Activated effector memory CD4-positive, alpha-beta T cell treated with Interleukin-2 at 50 U/mL for 16 hours (primary cell): Measurements from ENCODE around the gene SYNPO.

Experiments used
- DNase-seq: peaks from one replicate; pipeline ENCODE4 v3.0.0-alpha.2; 2020

The SYNPO gene, protein sequence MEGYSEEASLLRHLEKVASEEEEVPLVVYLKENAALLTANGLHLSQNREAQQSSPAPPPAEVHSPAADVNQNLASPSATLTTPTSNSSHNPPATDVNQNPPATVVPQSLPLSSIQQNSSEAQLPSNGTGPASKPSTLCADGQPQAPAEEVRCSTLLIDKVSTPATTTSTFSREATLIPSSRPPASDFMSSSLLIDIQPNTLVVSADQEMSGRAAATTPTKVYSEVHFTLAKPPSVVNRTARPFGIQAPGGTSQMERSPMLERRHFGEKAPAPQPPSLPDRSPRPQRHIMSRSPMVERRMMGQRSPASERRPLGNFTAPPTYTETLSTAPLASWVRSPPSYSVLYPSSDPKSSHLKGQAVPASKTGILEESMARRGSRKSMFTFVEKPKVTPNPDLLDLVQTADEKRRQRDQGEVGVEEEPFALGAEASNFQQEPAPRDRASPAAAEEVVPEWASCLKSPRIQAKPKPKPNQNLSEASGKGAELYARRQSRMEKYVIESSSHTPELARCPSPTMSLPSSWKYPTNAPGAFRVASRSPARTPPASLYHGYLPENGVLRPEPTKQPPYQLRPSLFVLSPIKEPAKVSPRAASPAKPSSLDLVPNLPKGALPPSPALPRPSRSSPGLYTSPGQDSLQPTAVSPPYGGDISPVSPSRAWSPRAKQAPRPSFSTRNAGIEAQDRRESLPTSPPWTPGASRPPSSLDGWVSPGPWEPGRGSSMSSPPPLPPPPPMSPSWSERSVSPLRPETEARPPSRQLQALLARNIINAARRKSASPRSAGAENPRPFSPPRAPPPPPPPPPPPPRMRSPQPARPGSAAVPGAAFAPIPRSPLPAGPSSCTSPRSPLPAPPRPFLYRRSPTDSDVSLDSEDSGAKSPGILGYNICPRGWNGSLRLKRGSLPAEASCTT

DNA sequence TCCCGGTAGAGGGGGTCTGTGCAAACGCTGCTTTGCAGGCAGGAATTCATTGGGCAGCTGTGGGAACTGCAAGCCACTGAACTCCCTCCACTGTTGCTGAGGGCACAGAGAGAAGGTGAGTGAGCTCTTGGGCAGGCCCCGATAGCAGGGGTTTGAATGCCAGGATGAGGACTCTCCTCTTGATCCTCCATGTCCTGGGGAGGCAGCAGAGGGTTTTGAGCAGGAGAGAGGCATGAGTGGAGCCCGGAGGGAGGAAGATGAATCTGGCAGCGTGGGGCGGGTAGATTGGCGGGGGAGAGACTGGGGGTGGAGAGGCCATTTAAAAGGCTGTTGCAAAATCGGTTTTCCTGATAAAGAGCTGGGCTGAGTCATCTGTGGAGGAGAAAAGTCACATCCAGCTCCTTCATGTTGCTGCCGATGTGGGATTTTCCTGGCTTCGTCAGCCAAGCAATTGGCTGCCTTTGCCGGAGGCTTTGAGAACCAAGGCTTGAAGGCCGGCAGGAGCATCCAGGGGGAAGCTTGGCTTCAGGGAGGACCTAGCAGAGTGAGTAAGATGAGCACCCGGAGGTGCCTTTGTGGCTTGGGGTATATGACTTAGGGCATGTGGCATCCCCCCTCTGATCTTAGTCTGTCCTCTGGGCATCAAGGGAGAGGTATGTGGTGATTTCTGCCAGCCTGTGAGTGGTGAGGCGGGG is at the start of gene SYNPO:
Gene SYNPO, plus strand, starts transcription at position 350 of the 695 bp plus-strand sequence. CDS start 7,616 bp downstream, outside the sequence.
- no peak for DNase-seq

DNA sequence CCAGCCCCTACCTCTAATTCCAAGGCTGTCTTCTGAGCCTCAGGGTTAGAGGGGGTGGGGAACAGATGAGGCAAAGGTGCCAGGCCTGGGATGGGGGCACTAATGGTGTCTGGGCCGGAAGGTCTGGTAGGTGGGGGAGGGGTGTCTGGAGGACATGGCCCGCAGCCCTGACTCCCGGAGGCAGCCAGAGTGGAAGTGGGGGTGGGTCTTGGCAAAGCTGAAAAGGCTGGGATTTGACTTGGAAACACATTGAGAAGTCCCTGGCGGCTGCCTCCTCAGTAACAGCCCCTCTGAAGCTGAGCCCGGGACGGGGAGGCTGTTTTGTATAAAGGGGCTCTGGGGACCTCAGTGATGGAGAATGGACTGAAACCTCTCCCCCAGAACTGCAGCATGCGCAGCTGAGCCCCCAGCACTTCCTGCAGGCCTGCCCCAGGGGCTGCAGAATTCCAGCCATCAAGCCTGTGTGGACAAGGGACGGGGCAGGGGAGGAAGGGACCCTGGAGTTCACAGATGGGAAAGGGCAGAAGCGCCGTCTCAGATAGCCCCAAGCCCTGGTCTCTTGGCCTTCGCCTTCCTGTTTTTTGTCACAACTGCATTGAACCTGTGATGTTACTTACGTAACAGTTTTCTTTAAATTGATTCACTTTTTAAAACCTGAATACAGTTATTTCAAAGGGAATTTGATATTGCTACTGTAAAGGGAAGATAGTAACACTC is 49.3 kb upstream of the SYNPO start:
- no peak for DNase-seq

DNA sequence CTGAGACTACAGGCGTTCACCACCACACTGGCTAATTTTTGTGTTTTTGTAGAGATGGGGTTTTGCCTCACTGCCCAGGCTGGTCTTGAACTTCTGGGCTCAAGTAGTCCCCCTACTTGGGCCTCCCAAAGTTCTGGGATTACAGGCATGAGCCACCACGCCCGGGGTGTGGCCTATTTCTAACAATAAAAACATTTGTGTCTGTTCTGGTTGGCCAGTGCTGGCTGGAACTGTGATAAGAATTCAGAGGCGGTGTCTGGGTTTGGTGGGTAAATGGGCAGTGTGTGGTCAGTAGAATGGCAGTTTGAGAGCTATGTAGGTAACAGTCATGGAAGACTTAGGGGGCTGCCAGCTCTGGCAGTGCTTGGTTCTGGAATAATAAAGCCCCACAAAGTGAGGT is 46.9 kb upstream of the SYNPO start:
- no peak for DNase-seq

DNA sequence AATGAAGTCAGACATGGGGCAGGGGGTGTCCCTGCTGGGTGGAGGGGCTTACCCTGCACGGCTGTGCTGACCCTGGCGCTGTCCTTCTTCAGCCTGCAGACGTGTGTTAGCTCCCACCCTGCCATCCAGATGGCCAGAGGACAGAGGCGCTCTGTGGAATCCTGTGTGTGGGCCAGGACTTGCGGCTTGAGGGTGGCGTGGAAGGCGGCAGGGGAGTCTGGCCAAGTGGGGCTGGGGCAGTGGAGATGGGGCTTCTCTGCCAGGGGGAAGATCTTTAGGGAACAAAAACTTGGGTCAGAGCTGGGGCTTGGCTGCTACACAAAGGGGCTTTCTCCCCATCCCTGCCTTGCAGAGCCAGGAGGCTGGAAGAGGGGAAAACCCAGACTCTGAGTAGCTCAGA is 46.5 kb upstream of the SYNPO start:
- no peak for DNase-seq

DNA sequence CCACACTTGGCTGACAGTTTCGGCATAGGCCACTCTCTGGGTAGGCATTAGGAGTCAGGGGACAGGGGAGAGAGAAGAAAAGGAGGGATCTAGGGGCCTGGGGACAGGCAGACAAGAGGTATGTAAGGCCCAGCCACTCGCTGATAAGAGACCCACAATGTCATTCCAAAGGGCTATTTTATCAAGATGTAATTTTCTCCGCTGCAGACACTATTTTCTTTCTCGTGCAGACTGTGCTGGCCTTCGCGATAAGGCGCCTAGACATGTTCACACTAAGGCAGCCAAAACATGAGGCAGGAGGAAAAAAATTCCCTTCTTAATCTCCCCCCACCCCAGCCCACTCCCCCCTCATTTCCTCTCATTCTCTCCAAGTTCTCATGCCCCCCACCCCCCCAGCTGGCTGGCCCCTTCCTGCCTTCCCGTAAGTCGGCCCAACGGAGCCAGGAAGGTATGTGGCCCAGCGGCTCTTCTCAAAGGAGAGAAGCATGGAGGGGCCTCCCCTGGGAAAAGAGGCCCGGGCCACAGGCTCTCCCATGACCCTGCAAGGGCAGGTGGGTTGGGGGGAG is 44.9 kb upstream of the SYNPO start:
- no peak for DNase-seq

DNA sequence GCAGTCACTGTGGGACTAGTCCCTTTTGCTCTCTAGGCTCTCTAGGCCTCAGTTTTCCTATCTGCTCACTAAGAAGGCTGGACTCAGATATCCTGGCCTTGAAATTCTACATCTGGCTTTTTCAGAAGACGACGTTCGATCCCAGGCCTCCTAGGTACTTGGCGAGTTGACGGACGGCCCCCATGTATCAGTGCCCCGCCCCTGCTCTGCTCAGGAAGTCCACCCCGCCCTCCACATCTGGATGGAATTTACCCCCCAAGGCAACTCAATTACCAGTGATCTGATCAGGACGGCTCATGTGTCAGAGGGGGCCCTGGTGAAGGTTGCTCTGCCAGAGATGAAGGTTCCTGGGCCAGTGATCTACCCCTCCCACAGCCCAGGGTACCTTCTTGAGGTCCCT is 44.1 kb upstream of the SYNPO start:
- no peak for DNase-seq

DNA sequence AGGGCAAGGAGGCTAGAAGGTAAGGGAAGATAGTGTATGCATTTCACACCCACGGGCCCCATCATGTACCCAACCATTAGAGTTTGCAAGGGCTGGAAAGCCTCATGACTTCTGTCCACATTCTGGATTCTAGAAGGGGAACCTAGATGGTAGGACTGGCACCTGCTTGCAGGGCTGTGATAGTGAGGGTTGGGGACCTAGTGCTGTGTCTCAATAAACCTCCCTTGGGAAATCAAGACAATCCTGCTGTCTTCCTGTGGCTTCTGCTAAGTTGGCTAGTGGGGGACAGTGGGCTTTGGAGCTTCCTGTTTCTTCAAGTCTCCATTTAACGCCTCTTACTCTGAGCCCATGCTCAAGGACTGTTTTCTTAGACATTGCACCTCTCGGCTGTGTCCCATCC is 43.6 kb upstream of the SYNPO start:
- DNase-seq = no peak

DNA sequence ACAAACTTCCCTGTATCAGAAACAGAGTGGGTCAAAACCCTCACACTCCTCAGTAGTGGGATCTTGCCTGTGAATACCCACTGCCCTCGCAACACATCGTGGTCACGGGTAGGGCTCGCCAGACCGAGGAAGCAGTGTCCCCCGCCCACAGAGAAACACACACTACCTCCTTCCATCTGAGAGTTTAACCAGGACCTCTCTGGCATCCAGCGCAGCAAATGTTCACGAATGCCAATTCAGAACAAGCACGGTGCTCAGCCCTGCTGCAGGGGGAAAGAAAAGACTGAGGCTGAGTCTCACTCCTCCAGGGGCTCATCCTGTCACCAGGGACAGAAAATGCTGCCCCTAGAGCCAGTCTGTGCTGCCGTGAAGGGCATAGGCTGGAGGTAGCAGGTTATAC is 42.5 kb upstream of the SYNPO start:
- DNase-seq = no peak

DNA sequence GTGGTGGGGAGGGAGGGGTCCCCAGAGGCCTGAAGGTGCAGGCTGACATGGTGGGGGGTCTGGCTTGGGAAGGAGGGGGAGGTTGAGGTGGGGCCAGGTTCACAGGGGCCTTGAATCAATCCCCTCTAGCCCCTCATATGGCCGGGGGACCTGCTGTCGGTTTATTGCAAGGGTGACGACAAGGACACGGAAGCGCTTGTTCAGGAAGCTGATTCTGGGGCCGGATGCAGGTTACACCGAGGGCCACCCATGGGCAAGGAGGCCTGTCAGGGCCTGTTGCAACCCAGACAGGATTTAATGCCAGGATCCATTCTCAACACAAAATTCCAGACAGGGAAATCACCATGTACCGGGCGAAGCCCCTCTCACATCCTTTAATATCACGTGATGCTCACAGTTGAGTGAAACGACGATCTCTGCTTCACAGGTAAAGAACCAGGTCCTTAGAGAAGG is 41.6 kb upstream of the SYNPO start:
- no peak for DNase-seq

DNA sequence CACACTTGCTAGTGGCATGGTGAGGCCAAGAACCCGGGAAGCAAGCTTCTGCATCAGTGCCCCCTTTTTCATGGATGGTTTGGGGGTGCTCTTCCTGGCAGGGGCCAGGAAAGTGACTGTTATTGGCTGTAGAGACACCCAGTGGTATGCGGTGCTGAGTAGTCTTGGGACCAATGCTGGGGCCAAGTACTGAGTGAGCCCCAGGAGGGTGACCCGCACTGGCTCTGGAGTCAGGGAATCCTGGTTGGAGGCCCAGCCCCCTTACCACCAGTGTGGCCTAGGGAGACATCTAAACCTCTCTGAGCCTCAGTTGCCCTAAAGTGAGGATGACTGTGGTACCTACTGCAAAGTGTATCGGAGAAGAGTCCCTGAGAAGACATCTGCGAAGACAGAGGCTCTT is 41.2 kb upstream of the SYNPO start:
- no peak for DNase-seq

DNA sequence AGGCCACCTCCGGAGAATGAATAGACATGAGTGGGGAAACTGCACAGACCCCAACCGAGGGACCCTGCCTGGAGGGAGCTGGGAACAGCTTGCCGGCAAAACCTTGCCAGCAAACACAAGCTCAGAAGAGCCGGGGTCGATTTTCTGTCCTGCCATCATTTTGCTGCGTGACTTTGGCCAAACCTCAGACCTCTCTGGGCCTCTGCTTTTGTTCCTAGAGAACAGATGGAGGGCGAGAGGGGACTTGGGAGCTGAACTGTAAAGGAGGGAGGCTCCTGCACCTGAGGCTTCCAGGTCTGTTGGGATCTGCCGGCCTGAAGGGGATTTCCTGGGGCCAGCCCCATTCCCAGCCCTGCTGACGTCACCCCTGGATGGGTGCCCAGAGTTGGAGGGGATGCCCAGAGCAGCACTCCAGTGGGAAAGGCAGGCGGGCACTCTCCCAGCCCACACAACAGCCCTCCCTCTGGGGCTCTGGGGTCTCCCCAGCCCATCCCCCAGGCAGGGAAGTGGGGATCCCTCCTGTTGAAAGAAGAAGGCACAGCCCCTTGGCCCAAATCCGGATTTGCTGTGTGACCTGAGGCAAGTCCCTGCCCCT is 40.4 kb upstream of the SYNPO start:
- no peak for DNase-seq

DNA sequence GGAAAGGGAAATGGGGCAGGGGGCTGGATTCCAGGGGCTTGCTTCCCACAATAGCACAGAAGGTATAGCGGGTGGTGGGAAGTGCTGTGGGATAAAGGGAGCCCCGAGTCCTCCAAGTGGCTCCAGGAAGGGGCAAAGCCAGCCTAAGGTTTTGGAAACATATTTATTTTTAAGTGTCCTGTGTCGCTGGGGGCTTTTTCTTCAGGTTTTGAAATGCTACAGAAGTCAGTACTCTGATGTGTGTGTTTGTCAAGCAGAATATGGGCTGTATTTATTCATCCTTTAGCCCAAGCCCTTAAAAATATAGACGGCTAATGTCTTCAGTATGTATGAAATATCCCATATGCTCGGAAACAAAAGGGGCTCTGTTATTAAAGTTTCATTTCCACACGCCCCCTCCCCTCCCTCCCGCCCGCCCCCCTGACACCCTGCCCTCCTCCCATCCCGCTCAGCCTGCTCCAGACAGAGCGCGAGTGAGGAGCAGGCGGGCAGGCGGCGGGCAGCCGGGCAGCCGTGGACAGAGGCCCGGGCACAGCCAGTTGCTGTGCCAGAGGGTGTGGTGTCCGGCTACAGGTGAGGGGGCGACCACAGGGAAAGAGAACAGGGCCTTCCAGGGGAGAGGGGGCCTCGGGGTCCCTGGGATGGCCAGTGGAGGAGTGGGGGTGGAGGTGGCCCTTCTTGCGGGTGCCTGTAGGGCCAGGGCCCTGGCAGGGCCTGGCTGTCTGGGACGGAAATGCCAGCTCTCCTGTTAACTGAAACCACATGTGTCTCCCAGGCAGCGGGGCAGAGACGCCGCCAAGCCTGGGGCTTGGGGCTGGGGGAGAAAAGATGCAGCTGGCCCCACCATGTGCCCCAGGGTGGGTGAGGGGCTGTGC is 39.6 kb upstream of the SYNPO start:
- no peak for DNase-seq

DNA sequence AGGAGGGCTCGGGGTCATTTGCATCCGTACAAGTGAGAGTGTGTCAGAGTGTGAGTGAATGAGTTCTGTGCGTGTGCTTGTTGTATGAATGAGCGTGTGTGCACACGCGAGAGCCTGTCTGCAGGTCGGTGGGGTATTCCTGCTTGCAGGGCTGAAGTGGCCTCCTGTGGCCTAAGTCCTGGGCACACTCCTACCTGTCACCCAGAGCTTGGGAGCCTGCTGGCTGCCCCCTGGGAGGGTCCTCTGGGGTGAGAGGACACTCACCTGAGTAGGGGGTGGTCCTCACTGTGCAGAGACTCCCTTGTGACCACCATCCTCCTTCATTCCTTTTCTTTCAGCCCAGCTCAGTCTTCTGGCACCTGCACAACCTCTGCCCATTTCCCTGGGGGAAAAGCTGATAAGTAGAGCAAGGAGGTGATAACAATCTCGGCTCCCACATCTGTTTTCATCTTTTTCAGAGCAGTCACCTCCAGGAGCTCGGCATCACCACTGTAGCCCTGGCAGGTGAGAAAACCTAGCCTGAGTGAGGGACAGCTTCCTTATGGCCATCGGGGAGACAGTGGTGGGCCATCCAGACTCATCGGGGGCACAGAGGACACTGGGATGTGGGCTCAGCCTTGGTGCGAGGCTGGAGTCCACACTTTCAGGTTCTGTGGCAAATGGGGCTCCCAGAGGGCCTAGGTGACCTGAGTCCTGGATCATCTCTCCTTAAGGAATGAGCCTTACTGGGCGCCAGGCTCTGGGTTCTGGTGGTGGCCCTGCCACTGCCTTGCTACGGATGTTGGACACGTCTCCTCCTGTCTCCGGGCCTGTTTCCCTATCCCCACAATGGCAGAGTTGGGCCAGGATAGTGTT is 38.7 kb upstream of the SYNPO start:
- no peak for DNase-seq

DNA sequence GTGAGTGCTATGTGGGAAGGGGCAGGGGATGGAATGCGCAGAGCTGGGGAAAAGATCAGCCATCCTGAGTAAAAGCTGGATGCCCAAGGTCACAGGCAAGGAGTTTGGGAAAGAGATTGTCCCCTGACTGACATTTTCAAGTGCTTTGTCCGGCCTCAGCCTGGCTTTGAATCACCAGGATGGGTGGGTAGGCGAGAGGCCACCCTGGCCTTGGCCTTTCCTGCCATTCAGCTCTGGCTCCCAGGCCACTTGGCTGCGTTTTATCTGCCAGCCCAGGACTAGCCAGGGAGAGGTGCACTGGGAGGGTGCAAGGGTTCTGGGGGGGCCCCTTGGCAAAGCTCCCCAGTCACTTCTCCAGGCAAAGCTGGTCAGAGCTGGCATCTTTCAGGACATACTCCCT is 37.4 kb upstream of the SYNPO start:
- DNase-seq = no peak

DNA sequence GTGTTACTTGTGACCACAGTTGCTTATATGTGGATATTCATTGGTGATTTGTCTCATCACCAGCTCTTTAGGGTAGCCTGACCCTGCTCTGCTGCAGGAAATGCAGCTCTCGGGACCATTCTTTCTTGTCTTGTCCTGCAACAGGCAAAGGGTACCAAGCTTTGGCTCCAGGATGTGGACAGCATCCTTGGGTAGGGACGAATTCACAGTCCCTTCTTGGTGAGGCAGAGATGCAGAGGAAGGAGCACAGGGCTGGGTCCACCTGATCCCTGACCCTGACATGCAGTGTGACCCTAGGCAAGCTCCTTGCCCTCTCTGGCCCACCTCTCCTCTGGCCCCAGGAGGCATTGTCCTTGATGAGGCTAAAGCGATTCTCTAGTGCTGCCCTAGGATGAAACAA is 37.0 kb upstream of the SYNPO start:
- DNase-seq = no peak

DNA sequence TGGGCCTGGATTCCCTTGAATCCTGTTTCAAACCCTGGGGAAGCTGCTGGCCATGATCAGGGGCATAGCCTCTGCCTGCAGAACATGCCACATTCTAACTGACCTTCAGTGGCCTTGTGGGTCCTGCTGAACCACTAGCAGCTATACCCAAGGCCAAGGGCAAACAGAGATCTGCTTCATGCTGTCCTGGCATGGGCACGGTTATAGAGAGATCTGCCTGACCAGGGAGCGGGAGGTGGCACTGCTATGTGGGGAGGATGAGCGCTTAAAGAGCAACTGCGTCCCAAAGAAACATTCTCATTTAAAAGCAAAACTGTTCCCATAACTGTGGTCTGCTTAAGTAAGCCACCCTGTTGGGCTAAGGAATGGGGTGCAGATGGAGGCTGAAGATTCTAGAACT is 36.5 kb upstream of the SYNPO start:
- DNase-seq = no peak

DNA sequence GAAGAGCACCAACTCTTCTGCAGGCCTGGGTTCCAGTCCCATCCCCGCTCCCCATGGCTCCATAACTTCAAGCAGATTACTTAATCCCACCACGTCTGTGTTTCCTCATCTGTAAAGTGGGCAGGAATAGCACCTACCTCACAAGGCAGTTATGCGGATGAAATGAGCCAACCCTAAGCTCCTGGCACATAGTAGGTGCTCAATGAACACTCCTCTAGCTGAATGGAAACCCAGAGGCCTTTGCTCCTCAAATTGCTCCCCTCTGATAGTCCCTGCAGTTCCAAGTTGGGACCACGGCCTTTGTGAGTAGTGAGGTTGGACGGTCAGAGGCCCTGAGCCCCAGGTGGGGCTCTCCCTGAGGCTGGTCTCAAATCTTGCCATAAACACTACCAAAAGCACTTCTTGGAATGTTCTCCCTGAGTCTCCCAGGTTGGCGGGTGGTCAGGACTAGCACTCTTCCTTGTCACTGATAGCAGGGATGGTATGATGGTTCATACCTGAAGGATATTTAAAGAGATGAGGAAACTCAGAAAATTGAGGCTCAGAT is 35.5 kb upstream of the SYNPO start:
- no peak for DNase-seq

DNA sequence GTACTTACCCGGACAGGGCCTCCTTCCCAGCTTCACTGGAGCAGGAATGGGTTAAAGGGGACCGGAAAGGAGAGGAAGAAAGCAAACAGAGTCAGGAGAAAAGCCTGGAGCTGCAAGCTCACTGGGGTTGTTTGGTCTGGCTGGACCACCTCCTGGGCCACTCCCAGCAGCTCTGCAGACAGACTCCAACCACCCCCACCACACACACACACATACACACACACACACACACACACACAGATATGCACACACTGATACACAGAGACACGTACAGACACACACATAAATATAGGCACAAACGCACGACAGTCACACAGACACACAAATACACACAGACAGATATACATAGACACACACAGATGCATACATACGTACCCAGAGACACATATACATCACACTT is 34.9 kb upstream of the SYNPO start:
- DNase-seq = no peak

DNA sequence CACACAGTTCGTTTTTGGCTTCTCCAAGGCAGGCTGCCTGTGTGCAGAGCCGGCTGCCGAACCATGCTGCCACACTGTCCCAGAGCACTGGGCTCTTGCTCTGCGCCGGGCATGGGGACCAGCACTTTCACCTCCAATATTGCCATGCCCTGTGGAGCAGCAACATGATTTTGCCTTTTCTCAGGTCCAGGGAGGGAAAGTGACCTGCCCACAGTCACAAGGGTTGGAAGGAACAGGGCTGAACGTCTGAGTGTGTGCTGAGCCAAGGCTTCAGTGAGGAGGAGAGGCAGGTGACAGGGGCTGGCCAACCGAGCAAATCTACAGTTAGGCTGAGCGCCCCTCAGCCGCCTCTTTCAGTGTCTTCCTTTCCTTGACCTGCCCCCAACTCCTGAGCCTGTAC is 34.0 kb upstream of the SYNPO start:
- no peak for DNase-seq

DNA sequence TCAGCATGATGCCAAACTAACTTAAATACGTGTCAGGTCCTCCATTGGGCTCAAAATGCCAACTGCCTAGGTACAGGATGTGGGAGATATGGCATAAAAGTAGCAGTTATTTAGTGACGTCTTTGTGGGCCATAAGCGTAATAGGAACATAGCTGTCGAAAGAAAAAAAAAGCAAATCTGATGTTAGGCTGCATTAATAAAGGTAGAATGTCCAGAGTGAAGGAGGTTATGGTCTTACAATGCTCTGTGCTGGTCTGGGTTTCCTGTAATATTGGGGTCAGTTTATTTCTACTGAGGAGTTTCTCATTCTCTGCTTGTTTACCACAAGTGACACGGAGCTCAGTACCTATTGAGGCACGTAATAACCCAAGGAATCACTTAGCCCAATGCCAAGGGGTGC is 33.4 kb upstream of the SYNPO start:
- DNase-seq = no peak
